Gastrocnemius medialis (tissue), 4 donors: Measurements from ENCODE around the gene TTC32.

Source experiments
- CTCF ChIP-seq, 5 experiments: fragments of 450-650 bp in 3 of 5; fragments of 200-600 bp in 2 of 5; sonication (generic) in 2 of 5; IDR thresholded peaks in 4 of 5; conservative IDR thresholded peaks in 1 of 5; 1 replicate in 4 of 5; 2 replicates in 1 of 5; pipeline ENCODE4 v1.5.1; 2016 to 2019; ENCODE audit warnings: antibody characterized with exemption in 5 of 5, mild to moderate bottlenecking in 3 of 5, moderate library complexity in 3 of 5
- POLR2A ChIP-seq, 2 donors: fragments of 450-650 bp; IDR thresholded peaks; one replicate each; pipeline ENCODE4 v1.6.1; 2017; ENCODE audit warnings: antibody characterized with exemption in 2 of 2, mild to moderate bottlenecking in 2 of 2, moderate library complexity in 2 of 2

- no peak for TF ChIP-seq CTCF (IDR thresholded peaks at IDR 0.05 in 4 of 5, conservative IDR thresholded peaks at IDR 0.05 in 1 of 5)
- TF ChIP-seq POLR2A (IDR thresholded peaks at IDR 0.05) = no peak
Observed at GRCh38 chr2:19881908-19882265, 19.9 kb downstream of the TTC32 start.
